H1 (cell line): ENCODE measurements around the gene PARD6B. TPM values are rescaled to one million over a fixed set of nuclear protein-coding genes. Genes with fewer than 3 reads are reported as not detected.
A peak's percentile ranks its signal among the peaks of the same experiment; 100 is the strongest.
"Not testable (repeated sequence)": the region's sequence is repeated elsewhere in the genome, so short reads cannot be mapped to it uniquely, and the experiment has no call there.

Source experiments
- CTCF ChIA-PET: fragments of 300-600 bp; sonication (Branson Sonifier 250); formaldehyde crosslinking; loops from one replicate; lab custom pipeline; 2021; ENCODE audit not compliant: partially characterized antibody; lab: Charles Lee
- POLR2A ChIA-PET: fragments of 300-600 bp; sonication (Branson Sonifier 250); formaldehyde crosslinking; loops from one replicate; lab custom pipeline; 2021; ENCODE audit warnings: inconsistent platforms; ENCODE audit not compliant: partially characterized antibody; lab: Charles Lee
- DNase-seq, 2 experiments: peaks; one replicate each; pipeline versions ENCODE4 v3.0.0 to v3.0.0-alpha.2; 2010 to 2022; ENCODE audit warnings: low spot score in 2 of 2, low read depth in 1 of 2, mixed read lengths in 1 of 2
- FAIRE-seq: peaks from 2 replicates; lab custom pipeline; 2011; peaks lifted over from hg19 to GRCh38; lab: Jason Lieb, UNC
- H2AFZ ChIP-seq: 2 replicates; pipeline ENCODE4 v1.8.1; 2012; ENCODE audit warnings: low read length, inconsistent platforms
- H2AK5ac ChIP-seq: 2 replicates; pipeline ENCODE4 v1.6.1; 2013; ENCODE audit warnings: low read depth, low read length
- H2BK120ac ChIP-seq: replicated peaks from 2 replicates; pipeline ENCODE3; 2013; ENCODE audit warnings: low read depth, low read length, inconsistent platforms
- H2BK12ac ChIP-seq: 2 replicates; pipeline ENCODE4 v1.6.1; 2013; ENCODE audit warnings: low read depth, low read length
- H2BK15ac ChIP-seq: 2 replicates; pipeline ENCODE4 v1.6.1; 2013; ENCODE audit warnings: low read length
- H2BK20ac ChIP-seq: 2 replicates; pipeline ENCODE4 v1.6.1; 2013; ENCODE audit warnings: low read length
- H2BK5ac ChIP-seq: 2 replicates; pipeline ENCODE4 v1.6.1; 2013; ENCODE audit warnings: low read depth, low read length
- H3K14ac ChIP-seq: 2 replicates; pipeline ENCODE4 v1.6.1; 2013; ENCODE audit warnings: inconsistent platforms; ENCODE audit not compliant: insufficient read length
- H3K18ac ChIP-seq: 2 replicates; pipeline ENCODE4 v1.6.1; 2013; ENCODE audit warnings: low read length; ENCODE audit errors: extremely low read depth
- H3K23ac ChIP-seq: 2 replicates; pipeline ENCODE4 v1.6.1; 2013; ENCODE audit warnings: inconsistent platforms; ENCODE audit not compliant: insufficient read length
- H3K23me2 ChIP-seq: 2 replicates; pipeline ENCODE4 v1.6.1; 2013; ENCODE audit warnings: low read depth, low read length
- H3K27ac ChIP-seq: 2 replicates; pipeline ENCODE4 v1.6.1; 2011; ENCODE audit warnings: low read depth, low read length, inconsistent platforms
- H3K27me3 ChIP-seq, 4 experiments: replicated peaks in 1 of 4; 1 replicate in 1 of 4; 2 replicates in 3 of 4; pipeline versions ENCODE4 v1.6.1 to v1.8.1; 2011 to 2013; ENCODE audit warnings: low read length in 3 of 4, mild to moderate bottlenecking in 3 of 4, inconsistent platforms in 2 of 4, mixed read lengths in 2 of 4, moderate library complexity in 1 of 4; ENCODE audit not compliant: control insufficient read depth in 3 of 4, insufficient read depth in 3 of 4; ENCODE audit errors: extremely low read depth in 1 of 4
- H3K36me3 ChIP-seq, 4 experiments: 2 replicates each; pipeline versions ENCODE4 v1.6.1 to v1.8.1; 2011 to 2013; ENCODE audit warnings: mild to moderate bottlenecking in 4 of 4, low read length in 3 of 4, moderate library complexity in 2 of 4, control low read depth in 1 of 4, inconsistent platforms in 1 of 4; ENCODE audit not compliant: insufficient read depth in 4 of 4, control insufficient read depth in 2 of 4
- H3K4ac ChIP-seq: replicated peaks from 2 replicates; pipeline ENCODE3; 2013; ENCODE audit warnings: low read length, low read depth, mixed read lengths, inconsistent platforms; ENCODE audit not compliant: insufficient read length
- H3K4me1 ChIP-seq, 4 experiments: replicated peaks in 1 of 4; 1 replicate in 1 of 4; 2 replicates in 3 of 4; pipeline versions ENCODE4 v1.6.1 to v1.8.1; 2011 to 2013; ENCODE audit warnings: low read length in 3 of 4, inconsistent platforms in 2 of 4, mixed read lengths in 1 of 4; ENCODE audit not compliant: insufficient read depth in 4 of 4, control insufficient read depth in 3 of 4
- H3K4me2 ChIP-seq, 2 experiments: 2 replicates each; pipeline versions ENCODE4 v1.6.1 to v1.8.1; 2011 to 2013; ENCODE audit warnings: low read depth in 2 of 2, low read length in 2 of 2, control low read depth in 1 of 2, inconsistent platforms in 1 of 2, mild to moderate bottlenecking in 1 of 2; ENCODE audit not compliant: insufficient read depth in 1 of 2
- H3K4me3 ChIP-seq, 4 experiments: fragments of 200-600, 300-600 bp in 1 of 4; sonication (generic), shearing (Covaris generic), sonication (Bioruptor Twin) in 1 of 4; 2 replicates each; pipeline versions ENCODE4 v1.5.1 to v1.8.1; 2011 to 2016; ENCODE audit warnings: low read length in 4 of 4, low read depth in 3 of 4, control low read depth in 2 of 4, inconsistent platforms in 2 of 4, mild to moderate bottlenecking in 2 of 4, mixed read lengths in 1 of 4, moderate library complexity in 1 of 4; ENCODE audit not compliant: insufficient read depth in 2 of 4; ENCODE audit errors: extremely low read depth in 1 of 4
- H3K56ac ChIP-seq: replicated peaks from 2 replicates; pipeline ENCODE3; 2013; ENCODE audit warnings: low read depth, mild to moderate bottlenecking, mixed read lengths, low read length, inconsistent platforms; ENCODE audit not compliant: insufficient read length
- H3K79me1 ChIP-seq: 2 replicates; pipeline ENCODE4 v1.6.1; 2013; ENCODE audit warnings: low read depth, low read length, control low read depth
- H3K79me2 ChIP-seq, 2 experiments: 2 replicates each; pipeline versions ENCODE4 v1.6.1 to v1.8.1; 2012 to 2013; ENCODE audit warnings: low read length in 2 of 2, mild to moderate bottlenecking in 2 of 2, inconsistent platforms in 1 of 2; ENCODE audit not compliant: insufficient read depth in 2 of 2, control insufficient read depth in 1 of 2
- H3K9ac ChIP-seq, 4 experiments: replicated peaks in 1 of 4; 1 replicate in 1 of 4; 2 replicates in 3 of 4; pipeline versions ENCODE4 v1.6.1 to v1.8.1; 2011 to 2013; ENCODE audit warnings: low read depth in 3 of 4, low read length in 3 of 4, control low read depth in 2 of 4, mild to moderate bottlenecking in 2 of 4, moderate library complexity in 2 of 4, inconsistent platforms in 1 of 4; ENCODE audit errors: extremely low read depth in 1 of 4
- H3K9me3 ChIP-seq, 2 experiments: 2 replicates each; pipeline versions ENCODE4 v1.6.1 to v1.8.1; 2012 to 2013; ENCODE audit warnings: mild to moderate bottlenecking in 2 of 2, moderate library complexity in 2 of 2, control low read depth in 1 of 2, inconsistent platforms in 1 of 2, low read depth in 1 of 2, low read length in 1 of 2, mixed read lengths in 1 of 2; ENCODE audit not compliant: insufficient read depth in 2 of 2
- H4K20me1 ChIP-seq, 2 experiments: replicated peaks in 1 of 2; 2 replicates each; pipeline versions ENCODE3 to v1.8.1; 2011 to 2013; ENCODE audit warnings: inconsistent platforms in 2 of 2, low read length in 2 of 2, mild to moderate bottlenecking in 1 of 2; ENCODE audit not compliant: insufficient read depth in 2 of 2, control insufficient read depth in 1 of 2
- H4K5ac ChIP-seq: 2 replicates; pipeline ENCODE4 v1.6.1; 2013; ENCODE audit warnings: low read length, low read depth, mixed read lengths, inconsistent platforms; ENCODE audit not compliant: insufficient read length
- H4K8ac ChIP-seq: 2 replicates; pipeline ENCODE4 v1.8.0; 2013; ENCODE audit warnings: mild to moderate bottlenecking, moderate library complexity, low read length, inconsistent platforms; ENCODE audit not compliant: insufficient read depth; ENCODE audit errors: extremely low read depth
- H4K91ac ChIP-seq: replicated peaks from 2 replicates; pipeline ENCODE3; 2013; ENCODE audit warnings: low read length, mixed read lengths, inconsistent platforms; ENCODE audit not compliant: insufficient read length
- CTCF ChIP-seq, 3 experiments: IDR thresholded peaks; 1 replicate in 2 of 3; 2 replicates in 1 of 3; pipeline versions ENCODE4 v1.5.1 to v1.6.1; 2011; ENCODE audit warnings: low read length in 3 of 3, mild to moderate bottlenecking in 3 of 3, inconsistent platforms in 2 of 3, low read depth in 1 of 3, moderate library complexity in 1 of 3; ENCODE audit not compliant: insufficient read depth in 1 of 3; ENCODE audit errors: control extremely low read depth in 1 of 3
- RAD21 ChIP-seq, 2 experiments: IDR thresholded peaks in 1 of 2; conservative IDR thresholded peaks in 1 of 2; 2 replicates each; pipeline ENCODE4 v1.6.1; 2011; ENCODE audit warnings: low read depth in 2 of 2, low read length in 2 of 2, improper control_type of control experiment in 1 of 2, inconsistent platforms in 1 of 2, mild to moderate bottlenecking in 1 of 2, moderate library complexity in 1 of 2
- WGBS, 2 experiments: shearing (Covaris generic) in 1 of 2; methylation state at CpG; one replicate each; pipeline versions ENCODE4 v1.1.6 to v1.1.7; 2013 to 2015; ENCODE audit warnings: low lambda C conversion rate in 2 of 2, mixed read lengths in 2 of 2, inconsistent platforms in 1 of 2, low coverage in 1 of 2, missing lambda C conversion rate in 1 of 2; ENCODE audit not compliant: insufficient replicate concordance in 2 of 2, insufficient coverage in 1 of 2, insufficient read length in 1 of 2; ENCODE audit errors: extremely low coverage in 1 of 2, missing lambda C conversion rate in 1 of 2; 5-methylcytosine and 5-hydroxymethylcytosine counted together
- polyA plus RNA-seq, 7 experiments: library from polyadenylated mRNA; depleted of rRNA in 3 of 7; stranded (reverse) in 5 of 7; unstranded in 2 of 7; fragments of >200 nt in 5 of 7; fragments of 200-250 nt in 2 of 7; gene quantifications; 1 replicate in 5 of 7; 2 replicates in 1 of 7; 4 replicates in 1 of 7; pipeline versions ENCODE4 v1.2.1 to v1.2.3, GENCODE V29; 2011 to 2013; ENCODE audit warnings: missing spikeins in 2 of 7, mixed read lengths in 2 of 7
- total RNA-seq: library from RNA; stranded (reverse); fragmentation: NEBNext Ultra II Directional; extraction: Animal tissue kit (Norgen Biotek cat#: 25700); gene quantifications from 2 replicates; pipeline ENCODE4 v1.2.1, GENCODE V29; 2021

Gene PARD6B
- total and polyA plus RNA-seq, 2 of the 8 experiments (the other 6 are each of a cell fraction or from before 2014, with no cell fraction given) = 5.2 to 34.1 TPM

GRCh38 chr20:50768991-50769390, 37.6 kb downstream of the PARD6B start:
- not testable (repeated sequence) for H2BK120ac ChIP-seq, DNase-seq, H3K27ac ChIP-seq, FAIRE-seq, H3K4me2 ChIP-seq, H2BK15ac ChIP-seq, H3K79me2 ChIP-seq, H3K36me3 ChIP-seq, H3K14ac ChIP-seq, H2BK12ac ChIP-seq, H3K23me2 ChIP-seq, H2BK20ac ChIP-seq, H3K4me1 ChIP-seq, H2BK5ac ChIP-seq, H4K20me1 ChIP-seq, H3K18ac ChIP-seq, H3K4ac ChIP-seq, H4K5ac ChIP-seq, H3K79me1 ChIP-seq, H3K23ac ChIP-seq, H4K91ac ChIP-seq, H4K8ac ChIP-seq, H2AFZ ChIP-seq, H3K56ac ChIP-seq, H3K27me3 ChIP-seq, H3K9ac ChIP-seq, H3K4me3 ChIP-seq, H3K9me3 ChIP-seq, H2AK5ac ChIP-seq
- peak in 1 of 2 experiments; percentile 1; a peak in 1 of 4 replicates for TF ChIP-seq RAD21 (IDR thresholded peaks at IDR 0.05 in 1 of 2, conservative IDR thresholded peaks at IDR 0.05 in 1 of 2; ENCODE audit: low read depth in 2 of 2, low read length in 2 of 2)
- peak in 2 of 3 experiments; percentile 2 to 27; a peak in 2 of 4 replicates for TF ChIP-seq CTCF (IDR thresholded peaks at IDR 0.05; ENCODE audit: control extremely low read depth in 1 of 3, insufficient read depth in 1 of 3, low read depth in 1 of 3, low read length in 3 of 3)
- POLR2A ChIA-PET = interaction anchor here (1.5 kb wide), 1 partner anchor 143 kb away, joined by 5 read pairs; no protein-coding TSS in a partner anchor
- CTCF ChIA-PET = interaction anchor here (0.6 to 2.2 kb wide), 6 partner anchors 10 to 143 kb away, joined by 3 to 12 read pairs (median 4); no protein-coding TSS in a partner anchor
- 60% methylated on average over 5 of the region's 7 CpGs; no CpG with 5 or more reads in 1 of the 2 experiments for WGBS, 2 experiments
